GM23338 (cell line): ENCODE data around the gene C4orf51. TPM values are rescaled to one million over a fixed set of nuclear protein-coding genes. Genes with fewer than 3 reads are reported as not detected.

Experiments used
- ATAC-seq: fragments of 200-7000 bp; cut with Tn5 transposase; 3 replicates; pipeline ENCODE4 v1.9.1; 2020
- DNase-seq: peaks from one replicate; pipeline ENCODE4 v3.0.0-alpha.2; 2015; ENCODE audit warnings: low spot score
- H2AFZ ChIP-seq: fragments of 200-600 bp; sonication (generic); 2 replicates; pipeline ENCODE4 v1.8.0; 2016; ENCODE audit warnings: antibody characterized with exemption, mild to moderate bottlenecking, moderate library complexity
- H3F3A ChIP-seq: fragments of 200-600 bp; sonication (generic); replicated peaks from 2 replicates; pipeline ENCODE4 v1.8.0; 2017; ENCODE audit warnings: antibody characterized with exemption, mixed run types, low read depth
- H3K27ac ChIP-seq: fragments of 200-600 bp; sonication (generic); 2 replicates; pipeline ENCODE4 v1.6.1; 2016; ENCODE audit warnings: low read depth
- H3K27me3 ChIP-seq: fragments of 200-600 bp; sonication (generic); 2 replicates; pipeline ENCODE4 v1.8.0; 2016; ENCODE audit warnings: mild to moderate bottlenecking, mixed run types, moderate library complexity; ENCODE audit not compliant: insufficient read depth
- H3K36me3 ChIP-seq: fragments of 200-600 bp; sonication (generic); 2 replicates; pipeline ENCODE4 v1.8.0; 2016; ENCODE audit warnings: mild to moderate bottlenecking; ENCODE audit not compliant: insufficient read depth
- H3K4me1 ChIP-seq: fragments of 200-600 bp; sonication (generic); 2 replicates; pipeline ENCODE4 v1.8.0; 2016; ENCODE audit warnings: mild to moderate bottlenecking, moderate library complexity; ENCODE audit not compliant: insufficient read depth
- H3K4me2 ChIP-seq: fragments of 200-600 bp; sonication (generic); 2 replicates; pipeline ENCODE4 v1.7.1; 2017; ENCODE audit warnings: mixed run types
- H3K4me3 ChIP-seq: fragments of 200-600 bp; sonication (generic); 2 replicates; pipeline ENCODE4 v1.6.1; 2016; ENCODE audit warnings: mixed run types
- H3K79me2 ChIP-seq: fragments of 200-600 bp; sonication (generic); replicated peaks from 2 replicates; pipeline ENCODE4 v1.8.0; 2017; ENCODE audit warnings: mild to moderate bottlenecking; ENCODE audit not compliant: insufficient read depth
- H3K9me2 ChIP-seq: fragments of 200-600 bp; sonication (generic); 2 replicates; pipeline ENCODE4 v1.8.0; 2017; ENCODE audit not compliant: insufficient read depth
- H4K20me1 ChIP-seq: fragments of 200-600 bp; sonication (generic); replicated peaks from 2 replicates; pipeline ENCODE4 v1.8.0; 2017; ENCODE audit warnings: mild to moderate bottlenecking; ENCODE audit not compliant: insufficient read depth
- H3K27ac Mint-ChIP-seq: 2 replicates; pipeline ENCODE4 v1.8.0; 2020; ENCODE audit warnings: inconsistent platforms, mild to moderate bottlenecking, moderate library complexity, mixed read lengths
- H3K27me3 Mint-ChIP-seq: 3 replicates; pipeline ENCODE4 v1.8.0; 2022; ENCODE audit warnings: low read depth, mild to moderate bottlenecking, moderate library complexity, mixed read lengths, inconsistent platforms; ENCODE audit not compliant: insufficient read depth, poor library complexity
- H3K36me3 Mint-ChIP-seq: 3 replicates; pipeline ENCODE4 v1.8.0; 2021; ENCODE audit warnings: low read depth, mild to moderate bottlenecking, inconsistent platforms, moderate library complexity, mixed read lengths
- H3K4me1 Mint-ChIP-seq: 3 replicates; pipeline ENCODE4 v1.8.0; 2020; ENCODE audit warnings: mild to moderate bottlenecking, inconsistent platforms, mixed read lengths
- H3K4me3 Mint-ChIP-seq: 3 replicates; pipeline ENCODE4 v1.8.0; 2021; ENCODE audit warnings: moderate library complexity, mild to moderate bottlenecking, inconsistent platforms, mixed read lengths
- H3K9me3 Mint-ChIP-seq: 3 replicates; pipeline ENCODE4 v1.8.0; 2020; ENCODE audit warnings: moderate library complexity, mild to moderate bottlenecking, inconsistent platforms, mixed read lengths
- CREB1 ChIP-seq: fragments of 250-450 bp; sonication (Bioruptor Pico); IDR thresholded peaks from 2 replicates; pipeline ENCODE4 v1.5.0; 2020; ENCODE audit warnings: low read depth, mild to moderate bottlenecking, moderate library complexity
- EZH2 ChIP-seq: fragments of 200-600 bp; sonication (generic); IDR thresholded peaks from one replicate; pipeline ENCODE4 v1.8.0; 2017; ENCODE audit warnings: antibody characterized with exemption, mild to moderate bottlenecking, low read depth; ENCODE audit not compliant: unreplicated experiment
- EZH2phosphoT487 ChIP-seq: fragments of 200-600 bp; sonication (generic); IDR thresholded peaks from one replicate; pipeline ENCODE4 v1.8.1; 2018; ENCODE audit warnings: antibody characterized with exemption; ENCODE audit not compliant: unreplicated experiment
- JUNB ChIP-seq: IDR thresholded peaks from one replicate; pipeline ENCODE4 v1.6.1; 2016; ENCODE audit warnings: antibody characterized with exemption; ENCODE audit not compliant: unreplicated experiment
- NANOG ChIP-seq: IDR thresholded peaks from 2 replicates; pipeline ENCODE4 v1.6.1; 2016; ENCODE audit warnings: antibody characterized with exemption, borderline replicate concordance
- POLR2AphosphoS5 ChIP-seq: IDR thresholded peaks from 2 replicates; pipeline ENCODE4 v1.6.1; 2016; ENCODE audit warnings: antibody characterized with exemption, low read depth
- STAT1 ChIP-seq: IDR thresholded peaks from one replicate; pipeline ENCODE4 v1.6.1; 2016; ENCODE audit warnings: antibody characterized with exemption; ENCODE audit not compliant: unreplicated experiment
- ZNF114 ChIP-seq: fragments of 250-450 bp; sonication (Bioruptor Pico); IDR thresholded peaks from 2 replicates; pipeline ENCODE4 v1.5.0; 2020; ENCODE audit warnings: mild to moderate bottlenecking, moderate library complexity
- ZNF331 ChIP-seq: fragments of 250-450 bp; sonication (Bioruptor Pico); IDR thresholded peaks from 2 replicates; pipeline ENCODE4 v1.5.0; 2020; ENCODE audit warnings: low read depth, mild to moderate bottlenecking, moderate library complexity
- polyA plus RNA-seq: library from polyadenylated mRNA; unstranded; fragments of >200 nt; fragmentation: Nextera tagmentation; extraction: Ambion mirVana; gene quantifications from 2 replicates; pipeline ENCODE4 v1.2.1, GENCODE V29; 2016
- total RNA-seq: library from RNA; depleted of rRNA; stranded (reverse); fragments of >200 nt; shearing (Covaris generic); gene quantifications from 2 replicates; pipeline ENCODE4 v1.2.3, GENCODE V29; 2014
- TF ChIP-seq, protein P1 (sequence below): IDR thresholded peaks from 2 replicates; pipeline ENCODE4 v1.6.1; 2016; ENCODE audit warnings: antibody characterized with exemption
- TF ChIP-seq, protein P2 (sequence below): IDR thresholded peaks from one replicate; pipeline ENCODE4 v1.6.1; 2018; ENCODE audit warnings: antibody characterized with exemption; ENCODE audit not compliant: unreplicated experiment
- TF ChIP-seq, protein P3 (sequence below), 2 experiments: fragments of 200-600 bp in 1 of 2; sonication (generic) in 1 of 2; conservative IDR thresholded peaks; 2 replicates each; pipeline versions ENCODE4 v1.5.1 to v1.6.1; 2016 to 2017; ENCODE audit warnings: antibody characterized with exemption in 2 of 2, low read depth in 2 of 2, mild to moderate bottlenecking in 2 of 2, moderate library complexity in 1 of 2
- TF ChIP-seq, protein P4 (sequence below): fragments of 250-450 bp; sonication (Bioruptor Pico); IDR thresholded peaks from 2 replicates; pipeline ENCODE4 v1.5.0; 2020; ENCODE audit warnings: mild to moderate bottlenecking, moderate library complexity

The C4orf51 gene
- total and polyA plus RNA-seq, 2 experiments from 2014 or later: not detected

DNA sequence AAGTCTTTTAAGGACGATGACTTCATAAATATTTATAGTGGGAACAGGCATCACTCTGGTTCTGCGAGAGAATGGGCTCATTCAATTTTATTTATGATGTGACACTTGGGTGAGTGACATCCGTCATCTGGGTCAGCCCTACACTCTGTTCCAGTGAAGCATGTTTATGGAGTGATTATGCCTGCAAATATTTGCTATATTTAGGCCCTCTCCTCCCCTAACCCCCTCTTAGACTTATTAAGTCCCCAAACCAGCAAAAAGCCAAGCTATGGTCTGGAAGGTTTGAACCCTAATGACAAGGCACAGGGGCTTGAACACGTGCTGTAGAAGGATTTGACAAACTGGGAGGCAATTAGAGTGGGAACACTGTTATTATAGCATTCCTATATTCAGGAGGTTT lies 55.9 kb downstream of the C4orf51 start:
- Mint-ChIP-seq H3K4me3 (no peak overlapping the region), H3K4me1 (peaks cover 33% of the 10 kb centered on the region), H3K27me3 (peaks cover 9% of the 10 kb centered on the region), H3K27ac (no peak overlapping the region), H3K9me3 (no peaks in the 10 kb centered on the region), H3K36me3 (no peaks in the 10 kb centered on the region; the same call in 2 of the 3 replicates)
- Histone ChIP-seq H3K9me2 (peaks cover 4% of the 10 kb centered on the region; the same call in 1 of the 2 replicates), H3K4me1 (peaks cover 37% of the 10 kb centered on the region), H3K36me3 (no peaks in the 10 kb centered on the region), H2AFZ (no peak overlapping the region), H4K20me1 (no peaks in the 10 kb centered on the region), H3K79me2 (no peaks in the 10 kb centered on the region), H3K4me3 (no peak overlapping the region), H3K27ac (no peak overlapping the region), H3F3A (peaks cover 9% of the 10 kb centered on the region), H3K27me3 (no peaks in the 10 kb centered on the region), H3K4me2 (no peak overlapping the region)
- TF ChIP-seq EZH2phosphoT487 (no peak), STAT1 (no peak), POLR2AphosphoS5 (no peak), ZNF331 (CRISPR knock-in tag) (no peak), ZNF114 (CRISPR knock-in tag) (no peak), CREB1 (CRISPR knock-in tag) (no peak), JUNB (no peak), EZH2 (no peak), NANOG (no peak)
- TF ChIP-seq, protein P1, sequence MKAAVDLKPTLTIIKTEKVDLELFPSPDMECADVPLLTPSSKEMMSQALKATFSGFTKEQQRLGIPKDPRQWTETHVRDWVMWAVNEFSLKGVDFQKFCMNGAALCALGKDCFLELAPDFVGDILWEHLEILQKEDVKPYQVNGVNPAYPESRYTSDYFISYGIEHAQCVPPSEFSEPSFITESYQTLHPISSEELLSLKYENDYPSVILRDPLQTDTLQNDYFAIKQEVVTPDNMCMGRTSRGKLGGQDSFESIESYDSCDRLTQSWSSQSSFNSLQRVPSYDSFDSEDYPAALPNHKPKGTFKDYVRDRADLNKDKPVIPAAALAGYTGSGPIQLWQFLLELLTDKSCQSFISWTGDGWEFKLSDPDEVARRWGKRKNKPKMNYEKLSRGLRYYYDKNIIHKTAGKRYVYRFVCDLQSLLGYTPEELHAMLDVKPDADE: no peak
- TF ChIP-seq, protein P2, sequence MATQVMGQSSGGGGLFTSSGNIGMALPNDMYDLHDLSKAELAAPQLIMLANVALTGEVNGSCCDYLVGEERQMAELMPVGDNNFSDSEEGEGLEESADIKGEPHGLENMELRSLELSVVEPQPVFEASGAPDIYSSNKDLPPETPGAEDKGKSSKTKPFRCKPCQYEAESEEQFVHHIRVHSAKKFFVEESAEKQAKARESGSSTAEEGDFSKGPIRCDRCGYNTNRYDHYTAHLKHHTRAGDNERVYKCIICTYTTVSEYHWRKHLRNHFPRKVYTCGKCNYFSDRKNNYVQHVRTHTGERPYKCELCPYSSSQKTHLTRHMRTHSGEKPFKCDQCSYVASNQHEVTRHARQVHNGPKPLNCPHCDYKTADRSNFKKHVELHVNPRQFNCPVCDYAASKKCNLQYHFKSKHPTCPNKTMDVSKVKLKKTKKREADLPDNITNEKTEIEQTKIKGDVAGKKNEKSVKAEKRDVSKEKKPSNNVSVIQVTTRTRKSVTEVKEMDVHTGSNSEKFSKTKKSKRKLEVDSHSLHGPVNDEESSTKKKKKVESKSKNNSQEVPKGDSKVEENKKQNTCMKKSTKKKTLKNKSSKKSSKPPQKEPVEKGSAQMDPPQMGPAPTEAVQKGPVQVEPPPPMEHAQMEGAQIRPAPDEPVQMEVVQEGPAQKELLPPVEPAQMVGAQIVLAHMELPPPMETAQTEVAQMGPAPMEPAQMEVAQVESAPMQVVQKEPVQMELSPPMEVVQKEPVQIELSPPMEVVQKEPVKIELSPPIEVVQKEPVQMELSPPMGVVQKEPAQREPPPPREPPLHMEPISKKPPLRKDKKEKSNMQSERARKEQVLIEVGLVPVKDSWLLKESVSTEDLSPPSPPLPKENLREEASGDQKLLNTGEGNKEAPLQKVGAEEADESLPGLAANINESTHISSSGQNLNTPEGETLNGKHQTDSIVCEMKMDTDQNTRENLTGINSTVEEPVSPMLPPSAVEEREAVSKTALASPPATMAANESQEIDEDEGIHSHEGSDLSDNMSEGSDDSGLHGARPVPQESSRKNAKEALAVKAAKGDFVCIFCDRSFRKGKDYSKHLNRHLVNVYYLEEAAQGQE: no peak
- TF ChIP-seq, protein P3, sequence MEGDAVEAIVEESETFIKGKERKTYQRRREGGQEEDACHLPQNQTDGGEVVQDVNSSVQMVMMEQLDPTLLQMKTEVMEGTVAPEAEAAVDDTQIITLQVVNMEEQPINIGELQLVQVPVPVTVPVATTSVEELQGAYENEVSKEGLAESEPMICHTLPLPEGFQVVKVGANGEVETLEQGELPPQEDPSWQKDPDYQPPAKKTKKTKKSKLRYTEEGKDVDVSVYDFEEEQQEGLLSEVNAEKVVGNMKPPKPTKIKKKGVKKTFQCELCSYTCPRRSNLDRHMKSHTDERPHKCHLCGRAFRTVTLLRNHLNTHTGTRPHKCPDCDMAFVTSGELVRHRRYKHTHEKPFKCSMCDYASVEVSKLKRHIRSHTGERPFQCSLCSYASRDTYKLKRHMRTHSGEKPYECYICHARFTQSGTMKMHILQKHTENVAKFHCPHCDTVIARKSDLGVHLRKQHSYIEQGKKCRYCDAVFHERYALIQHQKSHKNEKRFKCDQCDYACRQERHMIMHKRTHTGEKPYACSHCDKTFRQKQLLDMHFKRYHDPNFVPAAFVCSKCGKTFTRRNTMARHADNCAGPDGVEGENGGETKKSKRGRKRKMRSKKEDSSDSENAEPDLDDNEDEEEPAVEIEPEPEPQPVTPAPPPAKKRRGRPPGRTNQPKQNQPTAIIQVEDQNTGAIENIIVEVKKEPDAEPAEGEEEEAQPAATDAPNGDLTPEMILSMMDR (conservative IDR thresholded peaks at IDR 0.05; ENCODE audit: low read depth in 2 of 2): no peak
- TF ChIP-seq, protein P4, sequence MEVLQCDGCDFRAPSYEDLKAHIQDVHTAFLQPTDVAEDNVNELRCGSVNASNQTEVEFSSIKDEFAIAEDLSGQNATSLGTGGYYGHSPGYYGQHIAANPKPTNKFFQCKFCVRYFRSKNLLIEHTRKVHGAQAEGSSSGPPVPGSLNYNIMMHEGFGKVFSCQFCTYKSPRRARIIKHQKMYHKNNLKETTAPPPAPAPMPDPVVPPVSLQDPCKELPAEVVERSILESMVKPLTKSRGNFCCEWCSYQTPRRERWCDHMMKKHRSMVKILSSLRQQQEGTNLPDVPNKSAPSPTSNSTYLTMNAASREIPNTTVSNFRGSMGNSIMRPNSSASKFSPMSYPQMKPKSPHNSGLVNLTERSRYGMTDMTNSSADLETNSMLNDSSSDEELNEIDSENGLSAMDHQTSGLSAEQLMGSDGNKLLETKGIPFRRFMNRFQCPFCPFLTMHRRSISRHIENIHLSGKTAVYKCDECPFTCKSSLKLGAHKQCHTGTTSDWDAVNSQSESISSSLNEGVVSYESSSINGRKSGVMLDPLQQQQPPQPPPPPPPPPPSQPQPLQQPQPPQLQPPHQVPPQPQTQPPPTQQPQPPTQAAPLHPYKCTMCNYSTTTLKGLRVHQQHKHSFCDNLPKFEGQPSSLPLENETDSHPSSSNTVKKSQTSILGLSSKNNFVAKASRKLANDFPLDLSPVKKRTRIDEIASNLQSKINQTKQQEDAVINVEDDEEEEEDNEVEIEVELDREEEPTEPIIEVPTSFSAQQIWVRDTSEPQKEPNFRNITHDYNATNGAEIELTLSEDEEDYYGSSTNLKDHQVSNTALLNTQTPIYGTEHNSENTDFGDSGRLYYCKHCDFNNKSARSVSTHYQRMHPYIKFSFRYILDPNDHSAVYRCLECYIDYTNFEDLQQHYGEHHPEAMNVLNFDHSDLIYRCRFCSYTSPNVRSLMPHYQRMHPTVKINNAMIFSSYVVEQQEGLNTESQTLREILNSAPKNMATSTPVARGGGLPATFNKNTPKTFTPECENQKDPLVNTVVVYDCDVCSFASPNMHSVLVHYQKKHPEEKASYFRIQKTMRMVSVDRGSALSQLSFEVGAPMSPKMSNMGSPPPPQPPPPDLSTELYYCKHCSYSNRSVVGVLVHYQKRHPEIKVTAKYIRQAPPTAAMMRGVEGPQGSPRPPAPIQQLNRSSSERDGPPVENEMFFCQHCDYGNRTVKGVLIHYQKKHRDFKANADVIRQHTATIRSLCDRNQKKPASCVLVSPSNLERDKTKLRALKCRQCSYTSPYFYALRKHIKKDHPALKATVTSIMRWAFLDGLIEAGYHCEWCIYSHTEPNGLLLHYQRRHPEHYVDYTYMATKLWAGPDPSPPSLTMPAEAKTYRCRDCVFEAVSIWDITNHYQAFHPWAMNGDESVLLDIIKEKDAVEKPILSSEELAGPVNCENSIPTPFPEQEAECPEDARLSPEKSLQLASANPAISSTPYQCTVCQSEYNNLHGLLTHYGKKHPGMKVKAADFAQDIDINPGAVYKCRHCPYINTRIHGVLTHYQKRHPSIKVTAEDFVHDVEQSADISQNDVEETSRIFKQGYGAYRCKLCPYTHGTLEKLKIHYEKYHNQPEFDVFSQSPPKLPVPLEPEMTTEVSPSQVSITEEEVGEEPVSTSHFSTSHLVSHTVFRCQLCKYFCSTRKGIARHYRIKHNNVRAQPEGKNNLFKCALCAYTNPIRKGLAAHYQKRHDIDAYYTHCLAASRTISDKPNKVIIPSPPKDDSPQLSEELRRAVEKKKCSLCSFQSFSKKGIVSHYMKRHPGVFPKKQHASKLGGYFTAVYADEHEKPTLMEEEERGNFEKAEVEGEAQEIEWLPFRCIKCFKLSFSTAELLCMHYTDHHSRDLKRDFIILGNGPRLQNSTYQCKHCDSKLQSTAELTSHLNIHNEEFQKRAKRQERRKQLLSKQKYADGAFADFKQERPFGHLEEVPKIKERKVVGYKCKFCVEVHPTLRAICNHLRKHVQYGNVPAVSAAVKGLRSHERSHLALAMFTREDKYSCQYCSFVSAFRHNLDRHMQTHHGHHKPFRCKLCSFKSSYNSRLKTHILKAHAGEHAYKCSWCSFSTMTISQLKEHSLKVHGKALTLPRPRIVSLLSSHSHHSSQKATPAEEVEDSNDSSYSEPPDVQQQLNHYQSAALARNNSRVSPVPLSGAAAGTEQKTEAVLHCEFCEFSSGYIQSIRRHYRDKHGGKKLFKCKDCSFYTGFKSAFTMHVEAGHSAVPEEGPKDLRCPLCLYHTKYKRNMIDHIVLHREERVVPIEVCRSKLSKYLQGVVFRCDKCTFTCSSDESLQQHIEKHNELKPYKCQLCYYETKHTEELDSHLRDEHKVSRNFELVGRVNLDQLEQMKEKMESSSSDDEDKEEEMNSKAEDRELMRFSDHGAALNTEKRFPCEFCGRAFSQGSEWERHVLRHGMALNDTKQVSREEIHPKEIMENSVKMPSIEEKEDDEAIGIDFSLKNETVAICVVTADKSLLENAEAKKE (CRISPR knock-in tag): no peak
- DNase-seq: no peak
- no peak for ATAC-seq
